HG03025 (cell line): ENCODE results near the gene ACAP3.

Experiments used
- ATAC-seq: cut with Tn5 transposase; IDR thresholded peaks from one replicate; pipeline ENCODE4 v1.9.1; 2021; ENCODE audit warnings: mild to moderate bottlenecking, moderate library complexity; ENCODE audit not compliant: unreplicated experiment, low FRiP score

ACAP3 gene

GRCh38 chr1:1303736-1304135 is 4.0 kb downstream of the ACAP3 start:
- no peak for ATAC-seq

- no peak for ATAC-seq
Observed at GRCh38 chr1:1302951-1303509, 4.7 kb downstream of the ACAP3 start.

- no peak for ATAC-seq
Observed at GRCh38 chr1:1302006-1302430, 5.7 kb downstream of the ACAP3 start.

GRCh38 chr1:1300352-1300739 is 7.4 kb downstream of the ACAP3 start:
- no peak for ATAC-seq

GRCh38 chr1:1299686-1300351 is 7.9 kb downstream of the ACAP3 start:
- no peak for ATAC-seq

- ATAC-seq, result no peak
Observed at GRCh38 chr1:1298861-1299685, 8.7 kb downstream of the ACAP3 start.

- no peak for ATAC-seq
Observed at GRCh38 chr1:1297802-1298424, 9.8 kb downstream of the ACAP3 start.

GRCh38 chr1:1296070-1297061 is 11.4 kb downstream of the ACAP3 start:
- no peak for ATAC-seq

- no peak for ATAC-seq
Observed at GRCh38 chr1:1295154-1295923, 12.4 kb downstream of the ACAP3 start.

GRCh38 chr1:1294250-1294890 is 13.4 kb downstream of the ACAP3 start:
- ATAC-seq, result no peak

GRCh38 chr1:1293263-1294249 is 14.2 kb downstream of the ACAP3 start:
- ATAC-seq, result no peak

GRCh38 chr1:1292851-1293250 is 14.9 kb downstream of the ACAP3 start:
- ATAC-seq, result no peak

GRCh38 chr1:1292442-1292779 is 15.3 kb downstream of the ACAP3 start:
- ATAC-seq, result no peak

- no peak for ATAC-seq
Observed at GRCh38 chr1:1291548-1292441, 15.9 kb downstream of the ACAP3 start.

- no peak for ATAC-seq
Observed at GRCh38 chr1:1291023-1291528, 16.7 kb downstream of the ACAP3 start.

- ATAC-seq, result no peak
Observed at GRCh38 chr1:1290238-1290731, 17.4 kb downstream of the ACAP3 start.
